ENCODE data around the gene EMC10.

GRCh38 chr19:50501568-50502475, 25.5 kb downstream of the EMC10 start:
- TF ChIP-seq CTCF (IDR thresholded peaks at IDR 0.05; ENCODE audit: low read length) (no peak), EZH2 (optimal IDR thresholded peaks at IDR 0.05; ENCODE audit: low read depth, low read length) (no peak), EZH2phosphoT487 (IDR thresholded peaks at IDR 0.05; ENCODE audit: low read length) (no peak)
